Ovary (tissue), 3 donors: ENCODE measurements around the gene PSMA2.

ENCODE experiments used
- POLR2A ChIP-seq: fragments of 450-650 bp; IDR thresholded peaks from one replicate; pipeline ENCODE4 v1.6.1; 2017; ENCODE audit warnings: antibody characterized with exemption, mild to moderate bottlenecking, moderate library complexity
- TF ChIP-seq, protein P1 (sequence below), 3 donors: fragments of 450-650 bp in 2 of 3; fragments of 200-600 bp in 1 of 3; IDR thresholded peaks; one replicate each; pipeline versions ENCODE4 v1.5.1 to v1.8.0; 2016 to 2022; ENCODE audit warnings: antibody characterized with exemption in 3 of 3, mild to moderate bottlenecking in 1 of 3
- donor health status: DM: no; HTN: no; CAD: no.

DNA sequence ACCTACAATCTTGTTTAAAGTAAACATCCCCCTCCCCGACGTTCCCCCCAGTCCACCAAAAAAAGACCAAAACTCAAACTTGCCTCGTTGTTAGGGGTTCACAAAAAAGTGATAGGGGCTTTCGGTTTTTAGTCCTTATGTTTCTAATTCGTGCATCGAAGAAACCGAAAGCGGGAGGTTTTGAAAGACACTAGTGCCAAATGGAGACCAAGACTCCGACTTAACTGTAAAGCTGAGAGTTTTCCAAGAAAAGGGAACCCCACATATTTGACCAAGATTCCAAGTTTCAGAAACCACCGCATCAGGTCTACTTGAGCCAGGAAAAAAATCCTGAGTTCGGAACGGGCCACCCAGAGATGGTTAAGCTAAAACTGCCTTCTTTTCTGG lies 534 bp downstream of the PSMA2 start:
- TF ChIP-seq, protein P1, sequence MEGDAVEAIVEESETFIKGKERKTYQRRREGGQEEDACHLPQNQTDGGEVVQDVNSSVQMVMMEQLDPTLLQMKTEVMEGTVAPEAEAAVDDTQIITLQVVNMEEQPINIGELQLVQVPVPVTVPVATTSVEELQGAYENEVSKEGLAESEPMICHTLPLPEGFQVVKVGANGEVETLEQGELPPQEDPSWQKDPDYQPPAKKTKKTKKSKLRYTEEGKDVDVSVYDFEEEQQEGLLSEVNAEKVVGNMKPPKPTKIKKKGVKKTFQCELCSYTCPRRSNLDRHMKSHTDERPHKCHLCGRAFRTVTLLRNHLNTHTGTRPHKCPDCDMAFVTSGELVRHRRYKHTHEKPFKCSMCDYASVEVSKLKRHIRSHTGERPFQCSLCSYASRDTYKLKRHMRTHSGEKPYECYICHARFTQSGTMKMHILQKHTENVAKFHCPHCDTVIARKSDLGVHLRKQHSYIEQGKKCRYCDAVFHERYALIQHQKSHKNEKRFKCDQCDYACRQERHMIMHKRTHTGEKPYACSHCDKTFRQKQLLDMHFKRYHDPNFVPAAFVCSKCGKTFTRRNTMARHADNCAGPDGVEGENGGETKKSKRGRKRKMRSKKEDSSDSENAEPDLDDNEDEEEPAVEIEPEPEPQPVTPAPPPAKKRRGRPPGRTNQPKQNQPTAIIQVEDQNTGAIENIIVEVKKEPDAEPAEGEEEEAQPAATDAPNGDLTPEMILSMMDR (IDR thresholded peaks at IDR 0.05), result no peak
- TF ChIP-seq POLR2A, result no peak
